ENCODE measurements around the gene CYYR1.
"Not testable (repeated sequence)": the region's sequence is repeated elsewhere in the genome, so short reads cannot be mapped to it uniquely, and the experiment has no call there.

Gene CYYR1

GRCh38 chr21:26490771-26491170 is 82.3 kb downstream of the CYYR1 start:
- H3K4me3 ChIP-seq (ENCODE audit: low read length): no peak overlapping the region
- no peak for TF ChIP-seq ZNF274 (IDR thresholded peaks at IDR 0.05; ENCODE audit: low read depth, low read length)

GRCh38 chr21:26489781-26490180 is 83.3 kb downstream of the CYYR1 start:
- H3K4me3 ChIP-seq (ENCODE audit: low read length): no peak overlapping the region
- TF ChIP-seq ZNF274 (IDR thresholded peaks at IDR 0.05; ENCODE audit: low read depth, low read length): no peak

GRCh38 chr21:26487981-26488480 is 85.1 kb downstream of the CYYR1 start:
- no peak for TF ChIP-seq ZNF274 (IDR thresholded peaks at IDR 0.05; ENCODE audit: low read depth, low read length)

GRCh38 chr21:26473471-26473870 is 99.6 kb downstream of the CYYR1 start:
- H3K4me3 ChIP-seq (ENCODE audit: low read length): no peak overlapping the region
- no peak for TF ChIP-seq ZNF274 (IDR thresholded peaks at IDR 0.05; ENCODE audit: low read depth, low read length)

More at GRCh38 chr21:26487981-26488480, 85.1 kb downstream of the CYYR1 start:
- no peak overlapping the region for H3K4me3 ChIP-seq (ENCODE audit: low read length)

- no peak for TF ChIP-seq ZNF274 (IDR thresholded peaks at IDR 0.05; ENCODE audit: low read depth, low read length)
- no peak overlapping the region for H3K4me3 ChIP-seq (ENCODE audit: low read length)
These were observed 102.0 kb downstream of the CYYR1 start for GRCh38 chr21:26471099-26471471.

GRCh38 chr21:26470351-26471098 is 102.6 kb downstream of the CYYR1 start:
- no peak for TF ChIP-seq ZNF274 (IDR thresholded peaks at IDR 0.05; ENCODE audit: low read depth, low read length)
- H3K4me3 ChIP-seq (ENCODE audit: low read length): no peak overlapping the region

- no peak for TF ChIP-seq ZNF274 (IDR thresholded peaks at IDR 0.05; ENCODE audit: low read depth, low read length)
- H3K4me3 ChIP-seq (ENCODE audit: low read length): no peak overlapping the region
These were observed 103.3 kb downstream of the CYYR1 start for GRCh38 chr21:26469789-26470188.

- TF ChIP-seq ZNF274 (IDR thresholded peaks at IDR 0.05; ENCODE audit: low read depth, low read length): no peak
These were observed 107.2 kb downstream of the CYYR1 start for GRCh38 chr21:26465916-26466315.

GRCh38 chr21:26461500-26461899 is 111.6 kb downstream of the CYYR1 start:
- TF ChIP-seq ZNF274 (IDR thresholded peaks at IDR 0.05; ENCODE audit: low read depth, low read length): no peak

More at GRCh38 chr21:26465916-26466315, 107.2 kb downstream of the CYYR1 start:
- H3K4me3 ChIP-seq (ENCODE audit: low read length): no peak overlapping the region

GRCh38 chr21:26460621-26461020 is 112.5 kb downstream of the CYYR1 start:
- no peak overlapping the region for H3K4me3 ChIP-seq (ENCODE audit: low read length)
- TF ChIP-seq ZNF274 (IDR thresholded peaks at IDR 0.05; ENCODE audit: low read depth, low read length): no peak

More at GRCh38 chr21:26461500-26461899, 111.6 kb downstream of the CYYR1 start:
- no peak overlapping the region for H3K4me3 ChIP-seq (ENCODE audit: low read length)

- not testable (repeated sequence) for H3K4me3 ChIP-seq (ENCODE audit: low read length)
These were observed 114.2 kb downstream of the CYYR1 start for GRCh38 chr21:26458854-26459253.

- no peak for TF ChIP-seq ZNF274 (IDR thresholded peaks at IDR 0.05; ENCODE audit: low read depth, low read length)
- H3K4me3 ChIP-seq (ENCODE audit: low read length): no peak overlapping the region
These were observed 115.3 kb downstream of the CYYR1 start for GRCh38 chr21:26457817-26458216.

- no peak overlapping the region for H3K4me3 ChIP-seq (ENCODE audit: low read length)
- no peak for TF ChIP-seq ZNF274 (IDR thresholded peaks at IDR 0.05; ENCODE audit: low read depth, low read length)
These were observed 119.8 kb downstream of the CYYR1 start for GRCh38 chr21:26453267-26453666.

GRCh38 chr21:26451081-26451740 is 121.9 kb downstream of the CYYR1 start:
- TF ChIP-seq ZNF274 (IDR thresholded peaks at IDR 0.05; ENCODE audit: low read depth, low read length): no peak
- H3K4me3 ChIP-seq (ENCODE audit: low read length): no peak overlapping the region

GRCh38 chr21:26449161-26449560 is 123.9 kb downstream of the CYYR1 start:
- no peak overlapping the region for H3K4me3 ChIP-seq (ENCODE audit: low read length)
- TF ChIP-seq ZNF274 (IDR thresholded peaks at IDR 0.05; ENCODE audit: low read depth, low read length): no peak

All from GM08714 (cell line).